Measurements from ENCODE around the gene WDR37.
A peak's percentile ranks its signal among the peaks of the same experiment; 100 is the strongest.
"Not testable (repeated sequence)": the region's sequence is repeated elsewhere in the genome, so short reads cannot be mapped to it uniquely, and the experiment has no call there.

The WDR37 gene

GRCh38 chr10:1048732-1049424 is 7.3 kb upstream of the WDR37 start, which contains the start of gene IDI1:
Gene IDI1, minus strand, starts transcription at chr10:1049119. Its CDS starts 116 bp downstream, at chr10:1049003.
- no peak for TF ChIP-seq GATA1 (IDR thresholded peaks at IDR 0.05; ENCODE audit: low read depth, low read length)
- peak; percentile 95 for TF ChIP-seq POLR2A (IDR thresholded peaks at IDR 0.05; ENCODE audit: low read length)
- peak; percentile 96 to 97 for DNase-seq

- TF ChIP-seq POLR2A (IDR thresholded peaks at IDR 0.05; ENCODE audit: low read length) (no peak), GATA1 (IDR thresholded peaks at IDR 0.05; ENCODE audit: low read depth, low read length) (no peak)
- DNase-seq, result no peak
Observed at GRCh38 chr10:1049425-1049958, 6.7 kb upstream of the WDR37 start.

- TF ChIP-seq POLR2A (IDR thresholded peaks at IDR 0.05; ENCODE audit: low read length), result no peak
- peak; percentile 50 for TF ChIP-seq GATA1 (IDR thresholded peaks at IDR 0.05; ENCODE audit: low read depth, low read length)
- DNase-seq, result peak; percentile 75 to 85
Observed at GRCh38 chr10:1050145-1050544, 6.0 kb upstream of the WDR37 start.

DNA sequence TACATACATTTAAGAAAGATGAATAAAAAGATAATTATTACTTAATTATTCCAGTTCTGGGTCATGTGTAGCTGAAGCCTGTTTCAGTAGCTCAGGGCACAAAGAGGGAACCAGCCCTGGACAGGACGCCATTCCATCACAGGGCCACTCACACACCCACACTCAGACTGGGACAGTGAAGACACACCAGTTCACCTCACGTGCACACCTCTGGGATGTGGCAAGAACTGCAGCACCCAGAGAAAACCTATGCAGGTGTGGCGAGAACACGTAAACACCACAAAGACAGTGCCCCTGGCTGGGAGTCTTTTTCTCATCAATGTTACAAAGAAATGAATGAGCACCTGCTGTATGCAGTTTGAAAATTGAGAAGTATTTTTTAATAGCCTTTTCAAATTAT is 5.6 kb upstream of the WDR37 start:
- DNase-seq, result no peak
- TF ChIP-seq GATA1 (IDR thresholded peaks at IDR 0.05; ENCODE audit: low read depth, low read length), result no peak
- TF ChIP-seq POLR2A (IDR thresholded peaks at IDR 0.05; ENCODE audit: low read length), result no peak

- TF ChIP-seq POLR2A (IDR thresholded peaks at IDR 0.05; ENCODE audit: low read length) (no peak), GATA1 (IDR thresholded peaks at IDR 0.05; ENCODE audit: low read depth, low read length) (no peak)
Observed at GRCh38 chr10:1054684-1055083, 1.5 kb upstream of the WDR37 start.

DNA sequence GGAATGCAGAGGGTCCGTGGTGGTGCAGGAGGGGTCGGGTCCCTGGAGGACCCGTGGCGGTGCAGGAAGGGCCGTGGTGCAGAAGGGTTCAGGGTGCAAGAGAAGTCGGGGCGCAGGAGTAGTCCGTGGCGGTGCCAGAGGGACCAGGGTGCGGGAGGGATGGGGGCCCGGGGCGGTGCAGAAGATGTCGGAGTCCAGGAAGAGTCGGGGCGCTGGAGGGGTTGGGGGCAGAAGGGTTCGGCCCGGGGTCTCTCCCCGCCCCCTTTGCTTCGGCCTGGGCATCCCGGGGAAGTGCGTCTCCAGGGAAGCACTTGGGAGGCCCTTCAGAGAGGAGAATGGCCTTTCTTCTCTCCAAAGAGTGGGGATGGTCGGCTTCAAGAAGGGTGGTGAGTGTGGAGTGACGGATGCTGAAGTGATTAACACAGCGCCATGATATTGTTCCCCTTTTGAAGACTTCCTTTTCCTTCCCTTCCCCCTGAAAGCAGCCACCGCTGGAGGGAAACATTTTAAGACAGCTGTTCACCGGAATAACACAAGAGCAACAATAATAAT is 997 bp downstream of the WDR37 start:
- TF ChIP-seq GATA1 (IDR thresholded peaks at IDR 0.05; ENCODE audit: low read depth, low read length), result no peak
- no peak for TF ChIP-seq POLR2A (IDR thresholded peaks at IDR 0.05; ENCODE audit: low read length)
- peak; percentile 47 to 48 for DNase-seq

More at GRCh38 chr10:1054684-1055083, 1.5 kb upstream of the WDR37 start:
- no peak for DNase-seq

GRCh38 chr10:1058017-1058416 is 1.8 kb downstream of the WDR37 start:
- DNase-seq, result peak; percentile 22 to 31

GRCh38 chr10:1059902-1060301 is 3.7 kb downstream of the WDR37 start:
- TF ChIP-seq POLR2A (IDR thresholded peaks at IDR 0.05; ENCODE audit: low read length) (no peak), GATA1 (IDR thresholded peaks at IDR 0.05; ENCODE audit: low read depth, low read length) (no peak)

More at GRCh38 chr10:1058017-1058416, 1.8 kb downstream of the WDR37 start:
- TF ChIP-seq GATA1 (IDR thresholded peaks at IDR 0.05; ENCODE audit: low read depth, low read length) (no peak), POLR2A (IDR thresholded peaks at IDR 0.05; ENCODE audit: low read length) (peak; percentile 29)

GRCh38 chr10:1061930-1062774 is 6.0 kb downstream of the WDR37 start:
- TF ChIP-seq POLR2A (IDR thresholded peaks at IDR 0.05; ENCODE audit: low read length) (no peak), GATA1 (IDR thresholded peaks at IDR 0.05; ENCODE audit: low read depth, low read length) (no peak)

More at GRCh38 chr10:1059902-1060301, 3.7 kb downstream of the WDR37 start:
- DNase-seq, result no peak

DNA sequence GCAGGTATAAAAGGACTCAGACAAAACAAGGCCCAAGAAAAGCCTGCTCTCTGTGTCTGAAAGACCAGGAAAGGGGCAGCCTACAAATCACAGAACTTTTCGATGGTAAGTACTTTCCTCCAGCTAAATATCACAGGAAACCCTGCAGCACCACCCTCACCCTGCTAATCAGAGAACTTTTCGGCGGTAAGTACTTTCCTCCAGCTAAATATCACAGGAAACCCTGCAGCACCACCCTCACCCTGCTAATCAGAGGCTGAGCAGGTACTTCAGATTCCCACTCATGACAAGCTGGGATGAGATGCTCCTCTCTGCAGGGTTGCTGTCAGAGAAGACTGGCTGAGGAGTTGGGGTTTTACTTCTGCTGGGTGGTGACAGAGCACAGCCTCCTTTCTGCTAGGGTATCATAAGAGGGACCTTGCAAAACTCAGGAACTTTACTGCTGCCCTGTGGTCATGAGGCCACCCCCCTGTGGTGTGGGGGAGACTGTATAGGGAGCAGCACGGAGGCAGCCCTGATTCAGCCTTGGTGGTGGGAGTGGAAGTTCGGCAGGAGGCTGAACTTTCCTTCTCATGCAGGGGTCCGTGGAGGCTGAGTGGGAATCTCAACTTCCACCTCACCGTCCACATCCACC is 7.2 kb downstream of the WDR37 start:
- no peak for DNase-seq
- TF ChIP-seq POLR2A (IDR thresholded peaks at IDR 0.05; ENCODE audit: low read length) (no peak), GATA1 (IDR thresholded peaks at IDR 0.05; ENCODE audit: low read depth, low read length) (no peak)

More at GRCh38 chr10:1061930-1062774, 6.0 kb downstream of the WDR37 start:
- no peak for DNase-seq

- TF ChIP-seq POLR2A (IDR thresholded peaks at IDR 0.05; ENCODE audit: low read length) (no peak), GATA1 (IDR thresholded peaks at IDR 0.05; ENCODE audit: low read depth, low read length) (no peak)
Observed at GRCh38 chr10:1064964-1065247, 8.7 kb downstream of the WDR37 start.

GRCh38 chr10:1066734-1067133 is 10.5 kb downstream of the WDR37 start:
- not testable (repeated sequence) for DNase-seq

More at GRCh38 chr10:1064964-1065247, 8.7 kb downstream of the WDR37 start:
- no peak for DNase-seq

All from erythroblast (primary cell).